MG63 (cell line): ENCODE measurements around the gene UBE2G1. TPM values are rescaled to one million over a fixed set of nuclear protein-coding genes. Genes with fewer than 3 reads are reported as not detected.
A peak's percentile ranks its signal among the peaks of the same experiment; 100 is the strongest.

ENCODE experiments used
- DNase-seq: peaks from one replicate; pipeline ENCODE4 v3.0.0-alpha.2; 2020
- H3K27me3 ChIP-seq: fragments of 250-450 bp; sonication (Bioruptor Pico); 2 replicates; pipeline ENCODE4 v1.5.1; 2020; ENCODE audit warnings: mild to moderate bottlenecking, moderate library complexity
- H3K36me3 ChIP-seq: fragments of 250-450 bp; sonication (Bioruptor Pico); 2 replicates; pipeline ENCODE4 v1.5.1; 2020; ENCODE audit warnings: mild to moderate bottlenecking, moderate library complexity
- H3K4me3 ChIP-seq: fragments of 250-450 bp; sonication (Bioruptor Pico); 2 replicates; pipeline ENCODE4 v1.5.1; 2020; ENCODE audit warnings: mild to moderate bottlenecking, moderate library complexity
- H3K9me3 ChIP-seq: fragments of 250-450 bp; sonication (Bioruptor Pico); 2 replicates; pipeline ENCODE4 v1.5.1; 2020; ENCODE audit warnings: mild to moderate bottlenecking, moderate library complexity
- total RNA-seq: library from RNA; depleted of rRNA; stranded (reverse); fragments of >200 nt; shearing (Covaris generic); gene quantifications from 2 replicates; pipeline ENCODE4 v1.2.3, GENCODE V29; 2014; ENCODE audit warnings: low replicate concordance

The UBE2G1 gene
- total RNA-seq, 1 experiment from 2014 or later: 18.9 TPM

DNA sequence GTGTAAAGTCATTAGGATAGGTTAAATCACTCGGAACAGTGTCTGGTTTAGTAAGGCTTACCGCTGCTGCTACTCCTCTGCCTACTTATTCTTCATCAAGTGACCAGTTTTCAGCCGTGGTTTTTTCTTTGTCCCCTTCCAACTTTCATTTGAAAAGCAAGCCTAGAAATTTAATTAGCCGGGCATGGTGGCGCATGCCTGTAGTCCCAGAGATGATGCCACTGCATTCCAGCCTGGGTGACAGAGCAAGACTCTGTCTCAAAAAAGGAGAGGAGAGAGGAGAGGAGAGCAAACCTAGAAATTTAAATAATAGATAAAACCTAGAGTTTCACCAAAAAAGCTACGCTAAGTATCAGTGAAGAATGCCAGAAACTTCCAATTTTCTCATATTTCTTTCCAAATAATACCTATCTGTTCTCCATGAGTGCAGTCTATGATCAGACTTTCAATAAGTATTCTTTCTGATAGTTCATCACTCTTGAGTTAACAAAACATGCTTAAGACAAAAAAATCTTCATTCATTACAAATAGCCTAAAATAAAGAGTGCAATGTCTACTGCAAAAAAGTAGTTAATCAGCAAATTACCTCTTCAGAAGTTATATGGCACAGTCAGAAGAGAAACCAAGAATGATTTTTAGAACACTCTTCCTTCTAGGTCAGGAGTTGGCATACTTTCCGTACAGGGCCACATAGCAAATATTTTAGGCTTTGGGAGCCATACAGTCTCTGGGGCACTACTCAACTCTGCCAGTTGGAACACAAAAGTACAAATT is 117.8 kb downstream of the UBE2G1 start:
- Histone ChIP-seq H3K27me3 (no peaks in the 10 kb centered on the region), H3K36me3 (no peaks in the 10 kb centered on the region), H3K9me3 (no peaks in the 10 kb centered on the region), H3K4me3 (no peak overlapping the region)
- DNase-seq: no peak

DNA sequence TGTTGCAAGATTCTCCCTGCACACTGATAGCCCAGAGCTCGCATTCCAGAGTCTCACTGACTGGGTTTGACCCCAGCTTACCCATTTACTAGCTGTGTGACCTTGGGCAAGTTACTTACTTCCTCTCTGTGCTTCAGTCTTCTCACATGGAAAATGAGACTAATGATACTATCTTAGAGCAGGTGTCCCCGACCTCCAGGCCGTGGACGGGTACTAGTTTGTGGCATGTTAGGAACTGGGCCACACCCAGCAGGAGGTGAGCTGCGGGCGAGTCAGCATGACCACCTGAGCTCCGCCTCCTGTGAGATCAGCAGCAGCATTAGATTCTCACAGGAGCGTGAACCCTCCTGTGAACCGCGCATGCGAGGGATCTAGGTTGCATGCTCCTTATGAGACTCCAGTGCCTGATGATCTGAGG is 118.5 kb downstream of the UBE2G1 start:
- Histone ChIP-seq H3K9me3 (no peaks in the 10 kb centered on the region), H3K36me3 (no peaks in the 10 kb centered on the region), H3K4me3 (no peak overlapping the region), H3K27me3 (no peaks in the 10 kb centered on the region)
- DNase-seq: no peak

DNA sequence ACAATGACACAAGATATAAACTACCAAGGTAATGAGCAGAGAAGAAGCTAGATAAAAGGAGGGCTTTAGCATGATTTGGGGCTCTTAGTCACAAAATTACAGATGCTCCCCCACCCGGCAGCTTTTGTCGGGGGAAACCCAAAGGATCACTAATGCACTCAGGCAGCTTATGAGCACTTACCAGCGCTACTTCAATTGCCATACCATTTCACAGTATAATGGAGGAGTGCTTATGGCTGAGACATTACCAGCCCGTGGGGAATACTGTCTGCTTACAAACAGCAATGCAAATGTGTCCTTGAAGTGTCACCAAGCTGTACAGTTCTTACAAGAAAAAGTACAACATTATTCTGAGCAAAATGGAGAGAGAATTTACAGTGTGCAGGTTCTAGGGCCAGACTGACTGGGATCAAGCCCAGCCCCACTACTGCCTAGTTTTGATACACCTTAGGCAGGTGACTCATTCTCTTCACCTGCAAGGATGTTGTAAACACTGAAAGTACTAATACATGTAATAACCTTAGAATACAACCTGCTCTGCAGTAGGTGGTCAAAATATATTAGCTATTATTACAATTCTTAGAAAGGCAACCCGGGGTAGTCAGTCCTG is 119.0 kb downstream of the UBE2G1 start:
- no peaks in the 10 kb centered on the region for H3K27me3 ChIP-seq
- no peaks in the 10 kb centered on the region for H3K9me3 ChIP-seq
- H3K4me3 ChIP-seq: no peak overlapping the region
- H3K36me3 ChIP-seq: no peaks in the 10 kb centered on the region
- DNase-seq: no peak

DNA sequence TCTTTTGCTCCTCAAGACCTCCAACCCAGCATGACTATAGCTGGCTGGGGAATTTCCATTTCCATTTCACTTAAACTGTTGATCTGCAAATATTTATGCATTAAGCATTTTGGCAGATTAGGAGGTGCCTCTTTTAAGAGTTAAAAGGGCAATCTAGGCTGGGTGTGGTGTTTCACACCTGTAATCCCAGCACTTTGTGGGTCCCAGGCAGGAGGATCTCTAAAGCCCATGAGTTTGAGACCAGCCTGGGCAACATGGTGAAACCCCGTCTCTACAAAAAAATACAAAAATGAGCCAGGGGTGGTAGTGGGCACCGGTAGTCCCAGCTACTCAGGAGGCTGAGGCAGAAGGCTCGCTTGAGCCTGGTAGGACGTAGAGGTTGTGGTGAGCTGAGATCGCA is 119.8 kb downstream of the UBE2G1 start:
- H3K9me3 ChIP-seq: no peaks in the 10 kb centered on the region
- H3K36me3 ChIP-seq: no peaks in the 10 kb centered on the region
- DNase-seq: no peak
- no peaks in the 10 kb centered on the region for H3K27me3 ChIP-seq
- no peak overlapping the region for H3K4me3 ChIP-seq

DNA sequence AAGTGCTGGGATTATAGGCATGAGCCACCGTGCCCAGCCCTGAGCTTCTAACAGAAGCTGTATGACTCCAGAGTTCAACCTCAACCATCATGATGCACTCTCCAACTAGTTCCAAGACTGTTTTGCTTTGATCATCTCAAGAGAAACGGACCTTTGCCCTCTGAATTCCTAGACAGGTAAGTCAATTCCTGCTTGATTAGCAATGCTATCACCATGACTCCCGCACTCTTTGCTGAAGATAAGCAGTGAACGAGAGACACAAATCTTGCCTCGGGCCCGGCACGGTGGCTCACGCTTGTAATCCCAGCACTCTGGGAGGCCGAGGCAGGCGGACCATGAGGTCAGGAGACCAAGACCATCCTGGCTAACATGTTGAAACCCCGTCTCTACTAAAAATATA is 124.9 kb downstream of the UBE2G1 start:
- Histone ChIP-seq H3K4me3 (no peak overlapping the region), H3K36me3 (peaks cover 5% of the 10 kb centered on the region; the same call in 1 of the 2 replicates), H3K9me3 (no peaks in the 10 kb centered on the region), H3K27me3 (no peaks in the 10 kb centered on the region)
- no peak for DNase-seq

DNA sequence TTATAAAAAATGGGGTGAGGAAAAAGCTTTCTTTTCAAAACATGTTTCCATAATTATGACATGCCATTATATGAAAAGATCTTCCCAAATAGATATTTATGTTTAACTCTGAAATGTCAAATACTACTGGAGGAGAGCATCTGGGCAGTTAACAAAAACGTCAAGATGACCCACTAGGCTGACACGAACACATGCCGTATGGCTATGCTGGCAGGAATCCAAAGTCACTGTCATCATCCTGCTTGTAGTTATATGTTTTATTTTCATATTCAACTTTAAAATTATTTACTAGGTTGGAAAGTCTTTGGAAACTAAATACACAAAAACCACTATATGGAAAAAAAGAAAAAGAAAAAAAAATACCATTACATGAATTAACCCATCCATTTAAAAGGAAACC is 130.0 kb downstream of the UBE2G1 start:
- peaks cover 13% of the 10 kb centered on the region for H3K36me3 ChIP-seq
- no peaks in the 10 kb centered on the region for H3K27me3 ChIP-seq
- no peak overlapping the region for H3K4me3 ChIP-seq
- no peak for DNase-seq
- H3K9me3 ChIP-seq: no peaks in the 10 kb centered on the region

DNA sequence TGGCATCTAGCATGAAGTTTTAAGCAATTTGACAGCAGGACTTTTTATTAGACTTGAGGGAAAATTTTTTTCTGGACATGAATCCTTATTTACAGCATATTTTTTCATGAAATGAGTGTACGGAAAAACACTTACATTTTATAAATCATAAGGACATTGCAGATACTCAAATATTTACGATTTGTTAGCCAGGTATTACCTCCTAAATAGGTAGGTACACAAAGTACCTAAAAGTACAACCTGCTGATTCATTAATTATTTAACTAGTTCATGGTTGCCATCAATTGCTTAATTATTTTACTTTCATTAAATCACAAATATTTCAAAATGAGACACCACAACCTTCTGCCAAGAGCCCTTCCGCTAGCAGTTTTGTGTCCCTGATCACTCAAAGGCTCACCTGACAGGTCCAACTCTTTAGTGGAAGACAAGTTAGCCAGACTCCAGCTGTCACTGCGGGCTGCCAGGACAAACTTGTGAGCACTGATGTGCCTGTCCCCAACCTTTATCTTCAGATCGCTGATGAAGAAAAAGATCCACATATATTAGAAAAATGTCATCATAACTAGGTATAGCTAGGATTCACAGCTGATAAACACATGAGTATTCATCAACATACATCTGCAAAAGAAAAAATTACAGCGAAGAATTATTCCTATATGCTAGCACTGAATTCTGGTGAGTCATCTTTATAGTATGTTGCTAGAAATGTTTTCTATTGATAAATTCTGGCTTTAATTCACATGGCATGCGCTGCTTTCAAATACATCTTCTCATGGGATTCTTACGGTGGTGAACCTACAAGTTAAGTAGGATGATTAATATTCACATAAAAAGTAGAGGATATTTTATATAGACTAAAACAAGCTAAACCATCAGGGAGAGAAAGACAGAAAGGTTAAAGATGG is 130.8 kb downstream of the UBE2G1 start:
- DNase-seq: no peak
- Histone ChIP-seq H3K36me3 (peaks cover 10% of the 10 kb centered on the region), H3K4me3 (no peak overlapping the region), H3K27me3 (no peaks in the 10 kb centered on the region), H3K9me3 (no peaks in the 10 kb centered on the region)

DNA sequence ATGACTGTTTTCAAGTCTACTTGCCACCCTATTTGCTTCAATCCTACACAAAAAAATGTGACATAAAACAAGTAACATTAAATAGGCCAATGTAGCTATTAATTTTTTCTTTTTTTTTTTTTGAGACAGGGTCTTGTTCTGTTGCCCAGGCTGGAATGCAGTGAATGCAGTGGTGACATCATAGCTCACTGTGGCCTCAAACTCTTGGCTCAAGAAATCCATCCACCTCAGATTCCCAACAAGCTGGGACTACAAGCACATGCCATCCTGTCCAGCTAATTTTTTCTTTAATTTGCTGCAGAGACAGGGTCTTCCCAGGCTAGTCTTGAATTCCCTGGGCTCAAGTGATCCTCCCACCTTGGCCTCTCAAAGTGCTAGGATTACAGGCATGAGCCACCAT is 132.1 kb downstream of the UBE2G1 start:
- DNase-seq: no peak
- H3K9me3 ChIP-seq: no peaks in the 10 kb centered on the region
- H3K4me3 ChIP-seq: no peak overlapping the region
- H3K27me3 ChIP-seq: no peaks in the 10 kb centered on the region
- peaks cover 8% of the 10 kb centered on the region for H3K36me3 ChIP-seq

DNA sequence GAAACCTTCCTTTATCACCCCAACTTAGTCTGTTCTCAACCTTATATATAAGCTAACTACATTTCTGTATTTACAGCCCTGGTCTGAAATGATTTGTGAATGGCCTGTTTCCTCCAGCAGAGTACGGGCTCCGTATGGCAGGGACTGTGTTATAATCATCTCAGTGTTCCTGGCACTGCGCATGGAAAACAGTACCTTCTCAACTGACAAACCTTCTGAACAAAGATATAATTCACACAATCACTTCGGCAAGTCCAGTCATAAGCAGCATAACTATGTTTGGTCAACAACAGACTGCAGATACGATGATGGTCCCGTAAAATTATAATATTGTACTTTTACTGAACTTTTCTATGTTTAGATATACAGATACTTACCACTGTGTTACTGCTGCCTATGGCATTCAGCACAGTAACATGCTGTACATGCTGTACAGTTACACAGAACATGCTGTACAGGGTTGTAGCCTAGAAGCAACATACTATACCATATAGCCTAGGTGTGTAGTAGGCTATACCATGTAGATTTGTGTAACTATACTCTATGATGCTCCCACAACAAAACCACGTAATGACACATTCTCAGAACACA is 132.7 kb downstream of the UBE2G1 start:
- DNase-seq: no peak
- peaks cover 8% of the 10 kb centered on the region for H3K36me3 ChIP-seq

DNA sequence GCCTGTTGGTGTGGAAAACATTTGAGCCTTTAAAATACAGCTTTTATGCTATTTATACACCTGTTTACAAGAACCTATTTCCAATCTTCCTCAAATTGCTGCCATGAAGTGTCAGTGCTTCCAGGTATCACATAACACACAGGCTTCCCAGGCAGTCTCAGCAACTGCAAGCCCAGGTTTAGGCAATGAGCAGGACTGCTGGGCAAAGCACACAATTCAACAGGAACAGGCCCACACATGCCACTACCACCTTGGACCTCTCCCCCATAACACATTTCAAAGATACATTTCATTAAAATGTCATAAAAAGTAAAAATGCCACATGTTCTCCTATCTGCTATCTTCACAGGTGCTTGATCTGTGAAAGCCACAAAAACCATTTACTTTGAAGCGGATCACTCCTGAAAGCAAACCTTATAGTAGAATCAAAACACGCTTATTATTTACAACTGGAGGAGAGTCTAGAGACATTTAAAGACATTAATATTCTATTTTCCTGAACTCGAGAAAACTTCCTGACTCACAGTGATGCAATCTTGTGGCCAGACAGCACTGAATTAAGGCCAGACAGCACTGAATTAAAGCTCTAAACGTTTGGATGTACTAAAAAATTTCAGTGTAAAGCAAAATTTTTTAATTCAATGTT is 134.2 kb downstream of the UBE2G1 start:
- peak; percentile 3 for DNase-seq
- Histone ChIP-seq H3K36me3 (peaks cover 8% of the 10 kb centered on the region), H3K4me3 (no peak overlapping the region), H3K27me3 (no peaks in the 10 kb centered on the region), H3K9me3 (no peaks in the 10 kb centered on the region)

More for the DNA sequence above, 132.7 kb downstream of the UBE2G1 start:
- Histone ChIP-seq H3K9me3 (no peaks in the 10 kb centered on the region), H3K4me3 (no peak overlapping the region), H3K27me3 (no peaks in the 10 kb centered on the region)

DNA sequence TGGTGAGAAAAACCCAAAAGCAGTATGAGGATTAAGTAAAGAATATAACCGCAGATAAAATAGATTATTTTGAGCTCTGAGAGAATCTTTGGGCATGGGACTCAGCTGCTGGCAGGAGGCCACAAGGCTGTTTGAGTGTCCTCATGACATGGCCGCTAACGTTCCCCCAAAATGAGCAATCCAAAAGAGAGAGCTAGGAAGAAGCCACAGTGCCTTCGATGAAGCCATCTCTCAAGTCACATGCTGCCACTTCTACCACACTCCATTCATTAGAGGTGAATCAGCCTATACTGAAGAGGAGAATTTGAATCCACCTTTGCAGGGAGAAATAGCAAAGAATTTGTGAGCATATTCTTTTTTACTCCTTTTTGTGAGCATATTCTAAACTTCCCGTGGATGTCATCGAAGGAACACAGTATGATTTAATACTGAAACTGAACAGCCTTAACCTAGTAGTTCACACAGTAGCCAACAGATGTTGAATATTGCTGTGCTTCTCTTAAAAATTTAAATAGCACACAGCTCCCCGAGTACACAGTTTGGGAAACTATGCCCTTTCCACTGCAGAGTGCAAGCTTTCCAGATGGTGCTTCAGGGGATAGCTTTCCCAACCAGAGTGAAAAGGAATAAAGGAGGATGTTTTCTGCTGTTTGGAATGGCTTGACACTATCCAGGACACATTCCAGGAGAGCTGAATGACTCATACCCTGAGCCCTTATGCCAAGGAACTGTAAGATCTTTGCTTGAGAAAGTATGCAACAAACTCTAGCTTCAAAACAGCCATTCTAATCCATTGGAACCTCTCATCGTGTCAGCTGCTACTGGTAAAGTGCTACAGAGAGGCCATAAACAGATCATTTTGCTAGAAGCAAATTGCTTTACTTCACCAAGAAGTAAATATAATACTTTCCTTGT is 136.6 kb downstream of the UBE2G1 start:
- Histone ChIP-seq H3K27me3 (no peaks in the 10 kb centered on the region), H3K4me3 (no peak overlapping the region), H3K9me3 (no peaks in the 10 kb centered on the region), H3K36me3 (no peaks in the 10 kb centered on the region)
- DNase-seq: peak; percentile 62

DNA sequence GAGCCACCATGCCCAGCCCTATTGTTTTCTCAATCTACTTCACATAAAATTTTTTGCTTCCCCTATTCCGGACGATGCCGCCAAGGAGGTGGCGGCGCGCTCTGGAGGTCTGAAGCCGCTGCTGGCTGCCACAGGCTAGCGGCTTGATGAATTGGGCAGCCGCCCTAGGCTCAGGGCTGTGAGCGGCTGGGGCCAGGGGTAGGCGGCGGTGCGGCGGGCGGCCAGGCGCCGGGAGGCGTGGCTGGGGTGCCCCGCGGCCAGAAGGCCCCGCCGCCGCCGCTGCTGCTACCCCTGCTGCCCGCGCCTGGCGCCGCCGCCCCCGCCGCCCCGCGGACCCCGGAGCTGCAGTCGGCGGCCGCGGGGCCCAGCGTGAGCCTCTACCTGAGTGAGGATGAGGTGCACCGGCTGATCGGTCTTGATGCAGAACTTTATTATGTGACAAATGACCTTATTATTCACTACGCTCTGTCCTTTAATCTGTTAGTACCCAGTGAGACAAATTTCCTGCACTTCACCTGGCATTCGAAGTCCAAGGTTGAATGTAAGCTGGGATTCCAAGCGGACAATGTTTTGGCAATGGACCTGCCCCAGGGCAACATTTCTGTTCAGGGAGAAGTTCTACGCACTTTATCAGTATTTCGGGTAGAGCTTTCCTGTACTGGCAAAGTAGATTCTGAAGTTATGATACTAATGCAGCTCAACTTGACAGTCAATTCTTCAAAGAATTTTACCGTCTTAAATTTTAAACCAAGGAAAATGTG is 144.4 kb downstream of the UBE2G1 start:
- H3K4me3 ChIP-seq: no peak overlapping the region
- peaks cover 8% of the 10 kb centered on the region; the same call in 1 of the 2 replicates for H3K36me3 ChIP-seq
- DNase-seq: no peak
- no peaks in the 10 kb centered on the region for H3K27me3 ChIP-seq
- no peaks in the 10 kb centered on the region for H3K9me3 ChIP-seq

DNA sequence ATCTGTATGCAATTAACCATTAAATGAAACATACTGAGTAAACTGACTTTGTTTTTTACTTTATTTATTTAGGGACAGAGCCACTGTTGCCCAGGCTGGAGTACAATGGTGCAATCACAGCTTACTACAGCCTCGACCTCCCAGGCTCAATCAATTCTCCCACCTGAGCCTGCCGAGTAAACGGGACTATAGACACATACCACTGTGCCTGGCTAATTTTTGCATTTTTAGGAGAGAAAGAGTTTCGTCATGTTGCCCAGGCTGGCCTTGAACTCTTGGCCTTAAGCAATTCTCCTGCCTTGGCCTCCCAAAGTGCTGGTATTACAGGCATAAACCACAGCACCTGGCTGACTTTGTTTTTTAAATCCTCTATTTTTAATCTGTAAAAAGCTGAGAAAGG is 145.3 kb downstream of the UBE2G1 start:
- H3K9me3 ChIP-seq: no peaks in the 10 kb centered on the region
- DNase-seq: no peak
- H3K4me3 ChIP-seq: no peak overlapping the region
- peaks cover 8% of the 10 kb centered on the region; the same call in 1 of the 2 replicates for H3K36me3 ChIP-seq
- H3K27me3 ChIP-seq: no peaks in the 10 kb centered on the region

DNA sequence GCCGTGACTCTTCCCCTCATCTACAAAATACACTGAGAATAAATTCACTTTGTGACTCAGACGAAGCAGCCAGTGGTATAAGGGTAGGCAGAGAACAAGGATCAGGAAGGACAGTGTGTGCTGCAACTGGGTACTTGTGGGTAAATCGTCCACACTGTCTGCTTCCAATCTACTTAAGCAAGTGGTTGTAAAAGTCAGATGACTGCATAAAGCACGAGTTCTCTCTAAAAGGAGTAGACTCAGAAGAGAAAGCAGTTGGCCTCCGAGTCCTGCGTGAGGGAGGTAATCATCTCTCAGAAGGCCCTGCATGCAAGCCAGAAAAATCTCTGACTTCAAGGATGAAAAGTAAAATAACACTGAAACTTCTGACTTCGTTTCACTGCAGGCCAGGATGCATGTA is 145.8 kb downstream of the UBE2G1 start:
- no peak for DNase-seq
- Histone ChIP-seq H3K27me3 (no peaks in the 10 kb centered on the region), H3K9me3 (no peaks in the 10 kb centered on the region), H3K4me3 (no peak overlapping the region), H3K36me3 (peaks cover 8% of the 10 kb centered on the region)
